Erythroblast (primary cell): ENCODE data around the gene SYNE2.

Experiments used
- GATA1 ChIP-seq: IDR thresholded peaks from 2 replicates; pipeline ENCODE4 v1.6.1; 2011; ENCODE audit warnings: low read depth, mild to moderate bottlenecking, control low read depth, low read length, moderate library complexity
- POLR2A ChIP-seq: IDR thresholded peaks from 2 replicates; pipeline ENCODE4 v1.6.1; 2011; ENCODE audit warnings: mild to moderate bottlenecking, low read length

DNA sequence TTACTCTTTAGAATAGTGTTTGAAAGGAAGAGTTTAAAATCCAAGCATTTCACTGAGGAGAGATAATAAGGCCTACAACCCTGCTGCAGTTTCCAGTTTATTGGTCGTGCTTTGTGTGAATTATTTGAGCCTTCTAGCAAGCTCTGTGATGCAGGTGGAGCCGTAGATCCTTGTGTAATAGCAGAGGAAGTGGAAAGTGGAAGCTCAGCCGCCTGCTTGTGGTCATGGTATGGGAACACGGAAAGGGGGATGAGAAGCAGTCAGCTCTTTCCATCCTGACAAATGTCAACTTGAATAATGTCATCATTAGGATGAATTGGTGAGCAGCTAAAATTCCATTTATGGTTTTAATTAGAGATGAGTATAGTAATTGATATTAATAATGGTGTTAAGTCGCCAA lies 29.1 kb downstream of the SYNE2 start:
- TF ChIP-seq POLR2A: no peak
- TF ChIP-seq GATA1: no peak
